GM08714 (cell line): ENCODE measurements around the gene WHRN.

Experiments
- H3K4me3 ChIP-seq: fragments of 200-500 bp; sonication (Bioruptor generic); 2 replicates; pipeline ENCODE4 v1.5.1; 2014; ENCODE audit warnings: mild to moderate bottlenecking, low read length, inconsistent platforms
- ZNF274 ChIP-seq: IDR thresholded peaks from 2 replicates; pipeline ENCODE4 v1.6.1; 2012; ENCODE audit warnings: mild to moderate bottlenecking, low read depth, low read length

Gene WHRN

GRCh38 chr9:114461468-114461867, 43.8 kb downstream of the WHRN start:
- TF ChIP-seq ZNF274: no peak
- H3K4me3 ChIP-seq: no peak overlapping the region

- no peak overlapping the region for H3K4me3 ChIP-seq
- TF ChIP-seq ZNF274: no peak
These were observed 44.6 kb downstream of the WHRN start for GRCh38 chr9:114460513-114461199.

GRCh38 chr9:114459464-114459863, 45.8 kb downstream of the WHRN start:
- no peak for TF ChIP-seq ZNF274
- H3K4me3 ChIP-seq: no peak overlapping the region

- no peak overlapping the region for H3K4me3 ChIP-seq
- no peak for TF ChIP-seq ZNF274
These were observed 48.3 kb downstream of the WHRN start for GRCh38 chr9:114456929-114457328.

- no peak for TF ChIP-seq ZNF274
These were observed 50.6 kb downstream of the WHRN start for GRCh38 chr9:114454652-114455051.

GRCh38 chr9:114452219-114453165, 52.8 kb downstream of the WHRN start:
- no peak overlapping the region for H3K4me3 ChIP-seq
- TF ChIP-seq ZNF274: no peak

More at GRCh38 chr9:114454652-114455051, 50.6 kb downstream of the WHRN start:
- H3K4me3 ChIP-seq: no peak overlapping the region

GRCh38 chr9:114451707-114452031, 53.6 kb downstream of the WHRN start:
- no peak overlapping the region for H3K4me3 ChIP-seq
- no peak for TF ChIP-seq ZNF274

- no peak for TF ChIP-seq ZNF274
- no peak overlapping the region for H3K4me3 ChIP-seq
These were observed 54.2 kb downstream of the WHRN start for GRCh38 chr9:114450833-114451706.

GRCh38 chr9:114450181-114450580, 55.1 kb downstream of the WHRN start:
- TF ChIP-seq ZNF274: no peak
- no peak overlapping the region for H3K4me3 ChIP-seq

GRCh38 chr9:114449236-114449635, 56.0 kb downstream of the WHRN start:
- H3K4me3 ChIP-seq: no peak overlapping the region
- TF ChIP-seq ZNF274: no peak

- no peak overlapping the region for H3K4me3 ChIP-seq
- no peak for TF ChIP-seq ZNF274
These were observed 56.6 kb downstream of the WHRN start for GRCh38 chr9:114448706-114449105.

- H3K4me3 ChIP-seq: no peak overlapping the region
- no peak for TF ChIP-seq ZNF274
These were observed 58.4 kb downstream of the WHRN start for GRCh38 chr9:114446672-114447450.

- no peak overlapping the region for H3K4me3 ChIP-seq
- no peak for TF ChIP-seq ZNF274
These were observed 59.2 kb downstream of the WHRN start for GRCh38 chr9:114446036-114446435.
